Gastroesophageal sphincter (tissue), 3 donors: ENCODE measurements around the gene CTNNA2.

Source experiments
- CTCF ChIP-seq, 4 experiments: fragments of 200-600 bp in 2 of 4; fragments of 450-650 bp in 2 of 4; sonication (generic) in 1 of 4; IDR thresholded peaks; one replicate each; pipeline ENCODE4 v1.5.1; 2017 to 2019; ENCODE audit warnings: antibody characterized with exemption in 4 of 4, mild to moderate bottlenecking in 2 of 4, moderate library complexity in 2 of 4
- POLR2A ChIP-seq, 2 donors: fragments of 450-650 bp; IDR thresholded peaks; one replicate each; pipeline ENCODE4 v1.6.1; 2017; ENCODE audit warnings: antibody characterized with exemption in 2 of 2, mild to moderate bottlenecking in 2 of 2, moderate library complexity in 1 of 2

GRCh38 chr2:79552653-79553052 lies 39.8 kb downstream of the CTNNA2 start:
- no peak for TF ChIP-seq POLR2A (IDR thresholded peaks at IDR 0.05)
- TF ChIP-seq CTCF (IDR thresholded peaks at IDR 0.05): no peak
